AG09319 (cell line): ENCODE results near the gene ZER1.

ENCODE experiments used
- DNase-seq: peaks from one replicate; pipeline ENCODE4 v3.0.0-alpha.2; 2010; ENCODE audit warnings: low read depth; ENCODE audit errors: extremely low read depth
- CTCF ChIP-seq: IDR thresholded peaks from 2 replicates; pipeline ENCODE4 v1.5.1; 2011; ENCODE audit warnings: low read depth, mild to moderate bottlenecking, inconsistent platforms, low read length, moderate library complexity

The ZER1 gene

GRCh38 chr9:128719919-128720605, 51.7 kb downstream of the ZER1 start:
- no peak for DNase-seq
- no peak for TF ChIP-seq CTCF

GRCh38 chr9:128718475-128718874, 53.3 kb downstream of the ZER1 start:
- TF ChIP-seq CTCF = no peak

GRCh38 chr9:128718047-128718446, 53.7 kb downstream of the ZER1 start:
- no peak for TF ChIP-seq CTCF
- DNase-seq = no peak

More at GRCh38 chr9:128718475-128718874, 53.3 kb downstream of the ZER1 start:
- DNase-seq = no peak

GRCh38 chr9:128716581-128717254, 55.0 kb downstream of the ZER1 start:
- no peak for TF ChIP-seq CTCF
- no peak for DNase-seq

- no peak for TF ChIP-seq CTCF
- DNase-seq = no peak
Measured at GRCh38 chr9:128715436-128715750, 56.3 kb downstream of the ZER1 start.

GRCh38 chr9:128714586-128715435, 56.9 kb downstream of the ZER1 start:
- DNase-seq = no peak
- no peak for TF ChIP-seq CTCF
